Activated gamma-delta T cell treated with anti-CD3 and anti-CD28 coated beads, Interleukin-2, amount 50 U/mL, for 16 hours (primary cell): ENCODE measurements around the gene PHB1.

ENCODE experiments used
- DNase-seq: peaks from one replicate; pipeline ENCODE4 v3.0.0-alpha.2; 2020; ENCODE audit warnings: low read depth

The PHB1 gene

GRCh38 chr17:49414622-49415350 is at the start of gene PHB1:
TSS of gene PHB1 (minus strand) at chr17:49414882. CDS start at chr17:49413264, 1,618 bp downstream.
- peak; percentile 89 for DNase-seq

DNA sequence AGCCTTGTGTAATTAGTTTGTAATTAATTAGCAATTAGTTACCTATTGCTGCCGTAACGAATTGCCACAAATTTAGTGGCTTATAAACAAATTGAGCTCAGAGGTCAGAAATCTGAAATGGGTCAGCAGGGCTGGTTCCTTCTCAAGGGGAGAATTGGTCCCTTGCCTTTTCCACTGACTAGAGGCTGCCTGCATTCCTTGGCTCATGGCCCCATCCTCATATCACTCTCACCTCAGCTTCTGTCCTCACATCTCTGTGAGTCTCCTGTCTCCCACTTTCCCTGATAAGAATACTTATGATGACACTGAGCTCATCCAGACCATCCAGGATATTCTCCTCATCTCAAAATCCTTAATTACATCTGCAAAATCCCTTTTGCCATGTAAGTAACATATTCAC is 49.4 kb upstream of the PHB1 start:
- no peak for DNase-seq

DNA sequence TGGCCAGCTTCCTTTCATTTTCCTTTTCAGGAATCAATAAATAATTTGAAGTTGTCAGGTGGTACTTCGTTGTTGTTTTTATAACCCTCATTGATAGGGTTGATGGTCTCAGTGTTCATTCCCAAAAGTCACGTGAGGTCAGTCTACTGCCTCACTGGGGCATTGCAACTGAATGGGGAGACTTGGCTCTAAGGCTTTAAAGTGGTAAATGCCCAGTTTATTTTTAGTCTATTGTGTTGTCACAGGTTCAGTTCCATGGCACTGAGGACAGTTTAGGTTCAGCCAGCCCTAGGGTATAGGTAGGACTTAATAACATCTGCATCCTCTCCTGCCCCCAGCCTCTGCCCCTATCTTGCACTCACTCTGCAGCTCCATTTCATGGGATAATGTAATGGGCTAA is 46.9 kb upstream of the PHB1 start:
- DNase-seq: no peak

DNA sequence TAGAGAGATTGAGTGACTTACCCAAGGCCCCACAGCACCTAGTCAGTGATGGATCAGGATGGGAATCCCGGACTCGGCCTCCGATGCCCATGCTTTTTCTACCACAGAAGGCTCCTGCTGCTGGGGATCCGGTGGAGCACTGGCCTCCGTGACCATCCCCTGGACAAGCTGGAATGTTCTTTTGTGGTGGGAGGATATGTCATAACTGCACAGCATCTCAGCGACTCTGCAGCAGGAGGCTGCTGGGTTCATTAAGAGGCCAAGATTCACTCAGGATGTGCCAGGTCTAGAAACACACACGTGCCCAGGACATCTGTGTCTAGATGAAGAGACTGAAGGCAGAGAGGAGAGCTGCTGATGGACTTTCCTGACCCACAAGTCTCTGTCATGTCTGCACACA is 45.7 kb upstream of the PHB1 start:
- no peak for DNase-seq

GRCh38 chr17:49459401-49459984 is 44.8 kb upstream of the PHB1 start:
- no peak for DNase-seq

DNA sequence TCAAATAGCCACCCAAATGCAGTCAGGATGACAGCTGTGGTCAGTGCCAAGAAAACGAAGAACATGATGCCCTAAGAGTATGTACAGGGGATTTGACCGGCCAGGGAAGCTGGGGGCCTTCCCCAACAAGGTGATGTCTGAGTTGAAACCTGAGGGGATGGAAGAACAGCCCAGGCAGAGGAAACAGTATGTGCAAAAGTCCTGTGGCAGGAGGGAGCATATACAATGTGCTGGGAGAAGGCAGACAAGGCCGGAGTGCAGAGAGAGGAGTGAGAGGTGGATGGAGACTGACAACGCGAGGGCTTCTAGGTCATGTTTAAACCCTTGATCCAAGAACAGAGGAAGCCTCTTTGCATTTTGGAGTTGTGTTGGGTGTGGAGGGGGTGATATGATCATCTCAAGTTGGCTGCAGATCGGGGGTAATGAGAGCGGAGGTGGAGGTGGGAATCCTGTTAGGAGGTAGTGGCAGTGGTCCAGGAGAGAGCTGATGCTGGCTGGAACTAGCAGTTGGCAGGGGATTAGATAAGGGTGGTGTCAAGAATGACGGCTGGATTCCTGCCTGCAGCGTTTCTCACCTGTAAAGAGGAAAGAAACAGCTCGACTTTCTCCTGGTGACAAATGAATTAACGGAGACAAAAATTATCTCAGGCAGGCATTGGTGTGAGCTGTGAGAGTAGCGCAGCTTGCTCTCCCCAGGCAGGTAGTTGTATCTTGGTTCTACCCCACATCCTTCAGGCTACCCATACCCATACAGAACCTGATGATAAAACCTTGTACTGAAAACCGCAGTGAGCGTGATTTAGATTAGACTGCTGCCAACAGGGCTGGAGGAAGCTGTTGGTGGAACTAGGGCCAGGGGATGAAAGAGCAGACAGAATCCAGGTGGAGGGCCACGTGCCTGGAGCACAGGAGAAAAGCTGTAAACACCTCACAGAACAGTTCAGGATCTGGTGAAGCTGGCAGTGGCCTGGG is 43.2 kb upstream of the PHB1 start:
- DNase-seq: no peak

GRCh38 chr17:49456183-49456965 is 41.7 kb upstream of the PHB1 start:
- DNase-seq: no peak

DNA sequence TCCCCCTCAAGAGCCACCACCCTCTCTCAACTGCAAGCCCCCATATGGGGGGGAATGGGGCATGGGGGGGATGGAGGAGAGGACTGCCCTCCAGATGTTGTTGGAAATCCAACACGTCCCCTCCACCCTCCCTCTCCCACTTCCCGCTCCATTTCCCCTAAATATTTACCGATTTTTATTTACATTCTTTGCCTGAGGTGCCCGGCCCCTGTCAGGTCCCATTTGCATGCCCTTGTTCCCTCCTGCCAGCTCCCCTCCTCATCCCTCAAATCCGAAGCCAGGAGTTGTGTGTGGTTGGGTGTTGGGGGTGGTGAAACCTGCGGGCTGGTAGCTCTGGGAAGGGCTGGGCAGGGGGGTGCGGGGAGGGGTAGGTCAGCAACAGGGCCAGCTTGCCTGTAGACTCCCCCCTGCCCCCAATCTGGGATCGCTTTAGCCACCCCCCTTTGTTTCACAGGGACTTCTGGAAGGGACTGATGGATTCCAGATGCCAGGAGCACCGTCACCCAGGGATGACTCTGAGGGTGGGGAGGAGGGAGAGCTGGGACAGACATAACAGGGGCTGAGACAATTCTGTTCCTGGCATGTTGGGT is 40.7 kb upstream of the PHB1 start:
- no peak for DNase-seq

GRCh38 chr17:49454050-49454449 is 39.4 kb upstream of the PHB1 start:
- DNase-seq: no peak

GRCh38 chr17:49452661-49453060 is 38.0 kb upstream of the PHB1 start:
- no peak for DNase-seq

DNA sequence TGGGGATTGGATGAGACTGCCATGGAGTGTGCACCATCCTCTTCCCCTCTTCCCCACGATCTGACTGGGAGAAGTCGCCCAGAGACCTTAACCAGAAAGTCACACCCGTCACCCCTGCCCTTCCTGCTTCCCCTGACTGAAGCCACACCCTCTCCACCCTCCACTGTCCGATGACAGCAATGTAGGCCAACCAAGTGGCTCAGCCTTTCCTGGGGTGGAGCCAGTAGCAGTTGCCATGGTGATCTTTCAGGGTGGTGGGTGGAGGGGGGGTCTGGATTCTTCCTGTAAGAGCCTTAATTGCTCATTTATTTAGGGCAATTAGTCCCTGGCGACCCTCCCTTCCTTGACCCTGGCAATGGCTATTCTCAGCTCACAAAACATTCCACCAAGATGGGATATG is 37.5 kb upstream of the PHB1 start:
- DNase-seq: no peak

- no peak for DNase-seq
These were observed 36.1 kb upstream of the PHB1 start for GRCh38 chr17:49450735-49451134.

DNA sequence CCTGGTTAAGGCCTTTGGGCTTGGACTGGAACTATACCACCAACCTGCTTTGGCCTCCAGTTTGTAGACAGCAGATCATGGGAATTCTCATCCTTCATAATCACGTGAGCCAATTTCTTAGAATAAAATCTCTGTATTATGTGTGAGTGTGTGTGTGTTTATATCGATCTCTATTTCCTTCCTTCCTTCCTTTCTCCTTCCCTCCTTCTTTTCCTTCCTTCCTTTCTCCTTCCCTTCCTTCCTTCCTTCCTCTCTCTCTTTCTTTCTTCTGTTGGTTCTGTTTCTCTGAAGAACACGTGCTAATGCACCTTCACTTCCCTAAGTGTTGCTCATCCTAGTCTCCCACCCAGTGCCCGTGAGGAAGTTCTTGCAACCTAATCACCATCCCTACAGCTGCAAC is 35.5 kb upstream of the PHB1 start:
- no peak for DNase-seq

- no peak for DNase-seq
These were observed 33.1 kb upstream of the PHB1 start for GRCh38 chr17:49447628-49448302.

- DNase-seq: no peak
These were observed 30.9 kb upstream of the PHB1 start for GRCh38 chr17:49445591-49445990.

DNA sequence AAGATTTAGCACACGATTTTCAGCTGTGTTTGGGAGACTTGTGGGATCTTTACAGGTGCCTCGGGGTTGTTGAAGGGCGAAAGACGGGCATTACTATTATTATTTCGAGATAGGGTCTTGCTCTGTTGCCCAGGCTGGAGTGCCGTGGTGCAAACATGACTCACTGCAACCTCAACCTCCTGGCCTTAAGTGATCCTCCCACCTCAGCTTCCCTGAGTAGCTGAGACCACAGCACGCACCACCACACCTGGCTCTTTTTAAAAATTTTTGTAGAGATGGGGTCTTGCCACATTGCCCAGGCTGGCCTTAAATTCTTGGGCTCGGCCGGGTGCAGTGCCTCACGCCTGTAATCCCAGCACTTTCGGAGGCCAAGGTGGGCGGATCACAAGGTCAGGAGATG is 29.7 kb upstream of the PHB1 start:
- no peak for DNase-seq

DNA sequence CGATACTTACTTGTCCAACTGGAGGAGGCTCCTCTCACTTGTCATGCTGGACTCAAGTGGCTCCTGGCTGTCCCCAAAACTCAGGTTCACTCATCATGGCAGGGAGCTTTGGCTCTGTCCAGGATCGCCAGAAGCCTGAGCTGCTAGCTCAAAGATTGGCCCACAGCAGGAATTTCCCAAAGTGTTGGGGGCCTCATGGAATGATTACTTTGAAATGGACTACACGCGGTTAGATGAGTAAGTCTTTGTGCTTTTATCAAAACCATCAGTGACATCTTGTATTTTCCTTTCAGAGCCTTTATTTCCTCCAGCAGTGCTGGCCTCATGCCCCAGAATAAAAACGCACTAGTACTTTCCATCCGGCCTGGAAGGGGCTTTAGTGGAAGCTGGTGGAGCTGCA is 29.2 kb upstream of the PHB1 start:
- no peak for DNase-seq

DNA sequence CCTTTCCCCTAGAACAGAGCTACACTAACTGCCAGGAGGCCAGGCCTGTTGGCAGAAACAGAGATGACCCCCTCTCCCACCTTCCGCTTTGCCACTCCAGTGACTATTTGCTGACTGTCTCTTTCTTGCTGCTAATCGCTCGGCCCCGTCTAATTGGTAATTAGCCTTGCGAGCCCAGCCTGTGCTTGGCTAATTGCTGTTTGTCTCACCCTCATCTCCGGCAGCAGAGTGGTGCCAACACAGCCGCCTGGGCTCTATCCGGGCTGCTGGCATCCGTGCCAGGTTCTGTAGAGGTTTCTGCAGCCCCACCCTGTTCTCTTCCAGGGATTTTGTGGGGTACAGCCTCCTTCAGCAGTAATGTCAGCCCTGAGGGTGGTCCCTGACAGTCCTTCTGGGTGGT is 27.4 kb upstream of the PHB1 start:
- DNase-seq: no peak

DNA sequence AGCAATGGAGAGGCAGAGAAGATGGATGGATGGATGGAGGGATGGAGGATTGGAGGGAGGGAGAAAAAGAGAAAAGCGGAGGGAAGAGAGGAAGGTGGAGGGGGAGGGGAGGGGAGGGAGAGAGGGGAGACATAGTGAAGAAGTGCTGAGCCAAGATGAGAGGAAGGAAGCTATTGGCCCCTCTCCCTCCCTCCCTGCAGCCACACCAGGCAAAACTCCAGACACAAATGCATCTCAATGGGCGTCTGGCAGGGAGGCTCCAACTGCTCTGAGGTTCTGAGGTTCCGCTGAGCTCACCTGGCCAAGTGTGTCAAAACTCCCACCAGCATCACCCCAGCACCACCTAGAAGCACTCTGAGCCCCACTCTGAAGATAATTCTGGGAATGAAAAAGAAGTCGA is 26.9 kb upstream of the PHB1 start:
- DNase-seq: no peak

DNA sequence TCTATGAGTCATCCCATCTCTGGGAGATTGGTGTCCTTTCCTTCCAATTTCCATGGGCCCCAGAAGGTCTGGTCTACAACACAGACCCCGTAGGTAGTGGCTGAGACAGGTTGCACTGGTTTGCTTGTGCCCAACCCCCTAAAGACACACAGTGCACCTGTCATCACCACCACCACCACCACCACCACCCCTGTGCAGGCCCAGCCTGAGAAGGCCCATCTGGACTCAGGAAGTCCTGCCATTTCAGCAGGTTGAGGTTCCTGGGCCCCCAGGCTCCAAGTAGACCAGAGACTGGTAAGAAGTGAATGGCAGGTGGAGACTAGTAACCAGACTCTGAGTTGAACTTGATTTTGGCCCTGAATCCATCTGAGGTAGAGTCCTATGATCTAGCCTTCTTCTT is 25.9 kb upstream of the PHB1 start:
- no peak for DNase-seq
